ENCODE data around the gene DEDD.

DEDD gene

GRCh38 chr1:161090617-161091016, 41.9 kb downstream of the DEDD start:
- DNase-seq, result no peak

DNA sequence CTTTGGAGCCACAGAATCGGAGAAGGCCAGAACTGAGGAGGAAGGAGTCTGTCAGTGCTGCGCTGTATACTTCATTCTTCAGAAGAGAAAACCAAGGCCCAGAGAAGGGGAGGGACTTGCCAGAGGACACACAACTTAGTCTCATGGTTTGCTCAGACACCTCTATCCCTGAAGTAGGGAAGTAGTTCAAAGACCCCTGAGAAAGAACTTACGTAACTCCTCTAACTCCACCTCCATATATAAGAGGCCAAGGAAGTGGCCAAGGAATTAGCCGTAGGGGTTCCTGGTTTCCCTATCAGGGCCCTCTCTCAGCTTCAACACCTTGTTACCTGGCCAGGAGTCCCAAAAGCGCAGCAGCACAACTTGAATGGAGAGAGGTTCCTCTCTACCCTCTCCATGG, 42.5 kb downstream of the DEDD start:
- DNase-seq, result no peak

DNA sequence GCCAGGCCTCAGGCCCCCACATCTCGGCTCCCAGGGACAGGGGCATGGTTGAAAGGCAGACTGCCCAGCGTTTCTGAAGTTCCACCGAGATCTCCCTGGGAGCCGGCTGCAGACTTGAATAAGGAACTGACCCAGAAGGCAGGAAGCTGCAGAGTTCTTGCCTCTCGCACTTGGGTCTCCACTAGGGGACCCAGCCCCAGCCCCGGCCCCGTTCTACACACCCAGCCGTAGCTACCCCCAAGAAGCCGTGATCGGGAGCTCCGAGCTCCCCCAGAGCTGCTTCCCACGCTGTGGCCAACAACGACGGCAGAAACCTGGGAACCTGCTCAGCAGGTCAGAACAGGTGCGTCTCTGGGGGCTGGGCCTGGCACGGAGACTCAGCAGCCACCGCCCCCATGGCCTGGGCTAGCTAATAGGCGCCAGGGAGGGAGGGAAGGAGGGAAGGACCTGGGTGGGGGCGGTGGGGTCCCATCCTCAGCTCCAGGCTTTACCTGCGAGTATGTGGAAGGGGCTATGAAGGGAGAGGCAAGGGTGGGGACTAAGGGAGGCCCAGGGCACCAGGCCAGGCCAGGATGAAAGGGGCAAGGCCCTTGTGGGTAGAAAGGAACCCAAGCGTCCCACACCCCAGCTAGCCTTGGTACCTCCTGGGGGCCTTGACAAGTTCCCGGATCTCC, 43.1 kb downstream of the DEDD start, which contains the start of gene NECTIN4:
Gene NECTIN4 (minus strand): TSS at position 308 of the 674 bp plus-strand sequence. CDS start 262 bp downstream, at position 46.
- no peak for DNase-seq

DNA sequence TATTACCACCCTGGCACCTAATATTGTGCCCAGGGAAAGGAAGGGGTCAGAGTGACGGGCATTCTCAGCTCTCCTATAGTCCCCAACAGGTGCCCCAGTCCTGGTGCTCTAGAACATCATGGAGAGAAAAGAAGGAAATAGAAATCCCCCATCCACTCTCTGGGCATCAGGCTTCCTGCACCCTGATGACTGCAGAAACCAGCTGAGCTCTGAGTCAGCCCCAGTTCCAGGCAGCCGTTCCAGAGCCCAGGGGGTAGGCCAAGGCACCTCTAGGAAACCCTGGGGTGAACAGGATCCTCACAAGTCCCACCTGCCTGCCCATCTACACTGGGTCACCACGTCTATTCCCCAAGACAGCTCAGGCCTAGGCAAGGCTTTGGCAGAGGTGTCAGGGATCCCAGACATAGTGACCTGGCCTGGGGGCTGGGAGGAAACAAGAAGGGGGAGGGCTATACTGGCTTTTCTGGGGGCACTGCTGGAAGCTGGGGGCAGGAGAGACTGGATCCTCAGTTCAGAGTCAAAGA, 43.8 kb downstream of the DEDD start:
- DNase-seq, result no peak

DNA sequence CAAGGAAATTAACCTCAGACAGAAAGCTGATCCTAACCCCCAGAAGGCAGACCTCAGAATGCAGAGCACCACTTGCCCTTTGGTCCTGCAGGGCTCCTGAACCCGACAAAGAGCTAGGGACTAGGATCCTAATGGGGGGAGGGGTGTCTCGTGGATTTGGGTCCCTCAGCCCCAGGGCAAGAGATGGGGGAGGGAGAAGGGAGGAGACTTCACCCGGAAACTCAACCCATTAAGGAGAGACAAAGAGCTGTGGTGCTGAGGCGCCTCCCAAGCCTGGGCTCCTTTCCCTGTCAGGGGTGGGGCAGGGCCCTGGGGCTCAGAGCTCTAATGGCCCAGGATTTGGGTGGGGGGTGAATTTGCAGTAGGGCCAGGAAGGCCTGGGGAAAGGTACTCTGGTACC, 46.0 kb downstream of the DEDD start:
- DNase-seq, result no peak

GRCh38 chr1:161085165-161085564, 47.3 kb downstream of the DEDD start:
- no peak for DNase-seq

DNA sequence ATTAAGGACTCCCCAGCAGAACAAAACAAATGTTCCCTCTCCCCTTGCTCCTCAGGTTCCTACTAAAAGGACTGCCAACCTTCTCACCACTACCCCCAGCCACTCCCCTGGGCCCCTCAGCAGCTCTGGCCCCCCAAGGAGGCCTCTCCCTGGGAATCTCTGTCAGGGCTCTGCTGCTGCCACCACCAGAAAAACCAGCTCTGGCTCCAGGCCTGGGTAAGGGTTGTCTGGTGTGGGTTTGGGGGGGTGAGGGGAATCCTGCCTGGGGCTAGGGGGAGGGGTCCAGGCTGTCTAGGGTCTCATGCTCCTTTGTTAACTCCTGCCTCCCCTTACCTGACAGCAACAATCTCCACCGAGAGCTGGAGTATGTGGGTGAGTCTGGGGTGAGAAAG, 47.9 kb downstream of the DEDD start:
- no peak for DNase-seq

DNA sequence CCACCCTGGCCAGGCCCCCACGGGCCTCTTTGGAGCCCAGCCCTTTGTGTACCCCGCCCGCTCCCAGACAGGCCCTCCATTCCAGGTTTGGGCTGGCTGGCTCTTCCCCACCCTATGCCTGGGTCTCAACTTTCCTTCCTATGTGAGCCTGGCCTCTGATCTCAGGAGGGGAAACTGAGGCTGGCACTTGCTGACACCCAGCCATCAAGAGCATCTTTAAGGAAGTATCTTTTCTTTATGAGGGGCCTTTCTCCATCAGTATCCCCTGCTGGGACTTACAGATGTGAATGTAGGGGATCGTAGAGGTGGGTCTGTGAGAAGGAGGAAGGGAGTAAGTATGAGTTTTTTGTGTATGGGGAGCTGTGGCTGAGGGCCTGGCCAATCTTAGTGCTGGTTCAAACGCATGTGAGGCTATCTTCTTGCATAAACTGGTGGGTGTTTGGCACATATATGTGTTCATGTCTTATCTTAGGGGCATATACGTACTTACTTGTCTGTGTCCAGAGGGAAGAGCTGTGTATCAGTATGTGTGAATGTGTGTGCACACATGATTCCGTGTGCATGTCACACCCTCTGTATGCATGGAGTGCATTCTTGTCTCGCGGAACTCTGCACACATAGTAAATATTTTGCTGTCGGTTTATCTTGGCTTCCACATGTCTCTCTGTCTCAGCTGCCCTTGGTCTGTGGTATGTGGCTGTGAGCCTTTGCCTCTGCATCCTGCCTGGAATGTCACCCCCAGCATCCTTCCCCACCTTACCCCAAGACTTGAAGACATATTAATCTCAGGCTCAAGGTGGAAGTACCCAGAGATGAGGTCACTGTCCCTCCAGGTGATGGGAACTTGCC, 48.5 kb downstream of the DEDD start:
- DNase-seq, result no peak

GRCh38 chr1:161082996-161083747, 49.3 kb downstream of the DEDD start:
- DNase-seq, result no peak

DNA sequence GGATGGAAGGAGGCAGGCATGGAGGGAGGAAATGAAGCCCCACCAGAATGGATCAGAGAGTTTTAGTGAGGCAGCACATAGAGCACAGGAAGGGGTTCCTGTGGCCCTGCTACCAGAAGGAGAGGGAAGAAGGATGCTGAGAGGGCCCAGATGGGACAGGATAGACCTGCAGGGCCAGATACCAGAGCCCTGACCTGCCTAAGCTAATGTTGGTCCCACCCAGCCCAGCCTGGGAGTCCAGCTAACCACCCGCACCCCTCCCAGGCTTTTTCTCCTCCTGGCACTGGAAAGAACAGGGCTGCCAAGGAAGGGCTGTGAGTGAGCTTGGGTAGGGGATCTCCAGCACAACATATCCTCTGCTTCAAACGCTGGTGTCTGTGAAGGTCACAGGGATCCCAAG, 50.0 kb downstream of the DEDD start:
- DNase-seq, result no peak

- no peak for DNase-seq
Observed at GRCh38 chr1:161081519-161081918, 50.9 kb downstream of the DEDD start.

GRCh38 chr1:161080441-161081405, 51.7 kb downstream of the DEDD start:
- no peak for DNase-seq

- no peak for DNase-seq
Observed at GRCh38 chr1:161079436-161080110, 52.9 kb downstream of the DEDD start.

DNA sequence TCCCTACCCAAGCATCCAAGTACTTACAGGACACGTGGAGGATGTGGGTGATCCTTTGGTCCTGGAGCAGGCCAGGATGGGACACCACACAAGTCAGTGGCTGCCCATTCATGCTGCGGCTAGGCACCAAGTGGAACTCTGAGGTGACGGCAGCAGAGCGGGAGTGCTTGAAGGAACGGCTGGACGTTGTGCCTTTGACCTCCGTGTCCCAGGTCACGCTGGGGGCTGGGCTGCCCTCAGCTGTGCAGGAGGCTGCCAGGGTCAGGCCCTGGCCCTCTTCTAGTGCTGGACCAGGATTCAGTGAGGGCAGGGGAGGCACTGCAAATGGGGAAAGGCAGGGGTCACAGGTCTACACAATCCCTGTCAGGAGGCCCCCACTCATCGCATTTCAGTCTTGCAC, 55.0 kb downstream of the DEDD start:
- no peak for DNase-seq

- no peak for DNase-seq
Observed at GRCh38 chr1:161076410-161076809, 56.1 kb downstream of the DEDD start.

DNA sequence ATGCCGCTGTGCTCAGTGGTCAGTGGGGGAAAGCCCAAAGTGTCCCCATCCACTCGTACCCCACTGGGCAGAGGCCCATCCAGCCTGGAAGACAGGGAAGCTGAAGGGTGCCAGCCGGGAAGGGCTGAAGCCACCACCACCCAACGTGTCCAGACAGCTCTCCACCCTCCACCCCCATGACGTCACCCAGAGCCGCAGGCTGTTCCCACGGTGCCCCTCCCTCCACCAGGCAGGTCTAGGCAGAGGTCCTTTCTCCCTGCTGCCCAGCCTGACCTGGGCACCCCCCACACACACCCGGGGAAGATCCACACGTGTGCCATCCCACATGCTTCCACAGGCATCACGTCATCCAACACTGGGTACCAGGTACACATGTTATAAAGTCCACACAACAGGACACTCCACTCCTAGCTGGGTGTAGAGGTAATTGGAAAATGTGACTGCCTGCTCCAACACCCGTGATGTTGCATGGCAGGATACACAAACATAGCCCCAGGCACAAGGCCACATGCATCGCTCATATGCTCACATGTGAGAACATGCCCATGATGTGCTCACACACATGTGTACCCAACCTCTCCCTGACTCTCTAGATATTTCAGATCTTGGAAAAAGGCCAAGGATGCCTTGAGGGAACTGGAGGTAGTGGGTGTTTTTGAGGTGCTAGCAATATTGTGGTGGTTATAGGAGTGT, 57.6 kb downstream of the DEDD start:
- no peak for DNase-seq

DNA sequence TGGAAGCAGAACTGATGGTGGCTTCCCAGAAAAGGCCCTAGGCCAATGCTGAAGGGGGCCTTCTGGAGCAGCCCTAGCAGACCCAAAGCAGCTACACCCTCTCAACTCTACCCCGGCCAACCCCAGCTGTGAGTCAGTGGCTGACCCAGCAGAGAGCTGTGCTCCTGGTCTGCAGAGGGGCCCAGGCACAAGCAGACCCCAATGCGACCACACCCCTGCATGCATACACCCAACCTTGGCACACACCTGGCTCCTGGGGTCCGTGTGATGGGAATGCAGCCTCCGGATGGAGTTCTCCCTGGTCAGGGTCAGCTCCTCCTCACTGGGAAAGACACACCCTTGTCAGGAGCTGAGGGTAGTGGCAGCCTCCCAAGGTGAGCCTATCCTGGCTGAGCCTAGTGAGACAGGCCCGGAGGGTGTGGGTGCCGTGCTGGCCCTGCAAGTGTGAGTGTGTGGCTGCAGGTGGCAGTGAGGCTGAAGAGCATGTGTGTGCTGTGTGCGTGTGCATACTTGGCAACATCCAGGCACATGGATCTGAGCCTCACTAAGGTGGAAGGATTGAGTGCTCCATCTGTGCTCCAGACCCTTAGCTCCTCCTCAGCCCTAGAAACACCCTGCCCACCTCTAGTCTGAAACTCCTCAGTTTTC, 58.9 kb downstream of the DEDD start:
- DNase-seq, result no peak

DNA sequence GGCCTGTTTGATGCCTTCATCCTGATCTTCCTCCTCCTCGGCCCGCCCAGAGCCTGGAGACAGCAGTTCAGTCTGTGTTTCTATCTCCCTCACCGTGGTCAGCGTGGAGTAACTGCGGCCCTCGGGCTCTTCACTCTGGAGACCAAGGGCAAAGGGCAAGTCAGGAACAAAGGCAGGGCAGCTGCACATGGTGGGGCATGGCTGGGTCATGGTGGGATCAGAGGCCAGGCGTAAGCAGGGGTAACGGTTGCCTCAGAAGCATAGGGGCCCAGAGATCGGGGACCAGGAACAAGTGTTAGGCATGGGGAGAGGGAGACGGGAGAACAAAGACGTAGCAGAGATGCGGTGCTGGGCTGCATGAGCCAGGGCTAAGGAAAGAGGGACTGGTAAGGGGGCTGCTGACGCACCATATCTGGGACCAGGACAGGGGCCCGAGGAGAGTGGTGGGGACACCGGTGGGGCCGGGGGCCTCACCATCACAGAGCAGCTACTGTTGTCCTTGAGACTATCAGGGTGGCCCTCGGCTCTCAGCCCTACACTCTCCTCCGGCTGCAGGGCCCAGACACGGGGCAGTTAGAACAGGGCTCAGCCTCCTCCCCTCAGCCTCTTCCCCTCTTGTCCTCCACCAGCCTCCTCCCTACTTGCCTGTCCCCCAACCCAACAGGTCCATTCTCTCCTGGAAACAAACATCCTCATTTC, 59.6 kb downstream of the DEDD start:
- no peak for DNase-seq

- DNase-seq, result no peak
Observed at GRCh38 chr1:161071886-161072371, 60.5 kb downstream of the DEDD start.
